ENCODE measurements around the gene MBD3L2. TPM values are rescaled to one million over a fixed set of nuclear protein-coding genes. Genes with fewer than 3 reads are reported as not detected.
"Not testable (repeated sequence)": the region's sequence is repeated elsewhere in the genome, so short reads cannot be mapped to it uniquely, and the experiment has no call there.

Gene MBD3L2
- total RNA-seq, 1 donor from 2014 or later: not detected

- H3K4me3 Mint-ChIP-seq; H3K36me3 Mint-ChIP-seq (ENCODE audit: low read depth); POLR2A ChIA-PET; H3K27ac Mint-ChIP-seq; CTCF ChIA-PET; H3K27me3 Mint-ChIP-seq; ATAC-seq (ENCODE audit: low read depth); intact Hi-C loops (cut with micrococcal nuclease); H3K4me1 Mint-ChIP-seq; DNase-seq; H3K9me3 Mint-ChIP-seq: not testable (repeated sequence)
Observed at GRCh38 chr19:7030278-7030677, 18.8 kb upstream of the MBD3L2 start, which contains the start of gene MBD3L5. Gene MBD3L5 (plus strand): TSS chr19:7030578. CDS start chr19:7030612, 34 bp downstream.

- intact Hi-C loops (cut with micrococcal nuclease); POLR2A ChIA-PET; H3K4me1 Mint-ChIP-seq: not testable (repeated sequence)
Observed at GRCh38 chr19:7040079-7040478, 9.0 kb upstream of the MBD3L2 start, which contains the start of gene MBD3L4. Gene MBD3L4 (minus strand): TSS chr19:7040179. CDS start chr19:7040144, 35 bp downstream.

GRCh38 chr19:7041563-7041962, 7.6 kb upstream of the MBD3L2 start:
- intact Hi-C loops (cut with micrococcal nuclease); H3K36me3 Mint-ChIP-seq (ENCODE audit: low read depth); H3K9me3 Mint-ChIP-seq; H3K4me3 Mint-ChIP-seq; DNase-seq; ATAC-seq (ENCODE audit: low read depth); CTCF ChIA-PET; POLR2A ChIA-PET; H3K27ac Mint-ChIP-seq; H3K4me1 Mint-ChIP-seq; H3K27me3 Mint-ChIP-seq: not testable (repeated sequence)

More at GRCh38 chr19:7040079-7040478, 9.0 kb upstream of the MBD3L2 start, which contains the start of gene MBD3L4:
- H3K9me3 Mint-ChIP-seq; H3K27ac Mint-ChIP-seq; ATAC-seq (ENCODE audit: low read depth); H3K4me3 Mint-ChIP-seq; H3K27me3 Mint-ChIP-seq; H3K36me3 Mint-ChIP-seq (ENCODE audit: low read depth); CTCF ChIA-PET; DNase-seq: not testable (repeated sequence)

GRCh38 chr19:7051421-7051820, 2.3 kb downstream of the MBD3L2 start:
- H3K27me3 Mint-ChIP-seq; H3K9me3 Mint-ChIP-seq; intact Hi-C loops (cut with micrococcal nuclease); H3K27ac Mint-ChIP-seq; CTCF ChIA-PET; ATAC-seq (ENCODE audit: low read depth); POLR2A ChIA-PET; H3K4me1 Mint-ChIP-seq; H3K4me3 Mint-ChIP-seq; DNase-seq; H3K36me3 Mint-ChIP-seq (ENCODE audit: low read depth): not testable (repeated sequence)

GRCh38 chr19:7052896-7053295, 3.8 kb downstream of the MBD3L2 start:
- H3K4me3 Mint-ChIP-seq; DNase-seq; H3K4me1 Mint-ChIP-seq; POLR2A ChIA-PET; ATAC-seq (ENCODE audit: low read depth); intact Hi-C loops (cut with micrococcal nuclease); H3K27me3 Mint-ChIP-seq; H3K36me3 Mint-ChIP-seq (ENCODE audit: low read depth); CTCF ChIA-PET; H3K27ac Mint-ChIP-seq; H3K9me3 Mint-ChIP-seq: not testable (repeated sequence)

- H3K9me3 Mint-ChIP-seq; H3K4me3 Mint-ChIP-seq; CTCF ChIA-PET; H3K4me1 Mint-ChIP-seq; H3K36me3 Mint-ChIP-seq (ENCODE audit: low read depth); DNase-seq; intact Hi-C loops (cut with micrococcal nuclease); H3K27me3 Mint-ChIP-seq; H3K27ac Mint-ChIP-seq; ATAC-seq (ENCODE audit: low read depth); POLR2A ChIA-PET: not testable (repeated sequence)
Observed at GRCh38 chr19:7054635-7055368, 5.7 kb downstream of the MBD3L2 start.

- intact Hi-C loops (cut with micrococcal nuclease); H3K36me3 Mint-ChIP-seq (ENCODE audit: low read depth); CTCF ChIA-PET; H3K27ac Mint-ChIP-seq; POLR2A ChIA-PET; H3K27me3 Mint-ChIP-seq; H3K4me1 Mint-ChIP-seq; ATAC-seq (ENCODE audit: low read depth); DNase-seq; H3K9me3 Mint-ChIP-seq; H3K4me3 Mint-ChIP-seq: not testable (repeated sequence)
Observed at GRCh38 chr19:7055679-7056078, 6.6 kb downstream of the MBD3L2 start.

- H3K9me3 Mint-ChIP-seq; H3K27me3 Mint-ChIP-seq; H3K4me1 Mint-ChIP-seq; ATAC-seq (ENCODE audit: low read depth); H3K36me3 Mint-ChIP-seq (ENCODE audit: low read depth); POLR2A ChIA-PET; intact Hi-C loops (cut with micrococcal nuclease); H3K4me3 Mint-ChIP-seq; H3K27ac Mint-ChIP-seq; DNase-seq; CTCF ChIA-PET: not testable (repeated sequence)
Observed at GRCh38 chr19:7056371-7056770, 7.2 kb downstream of the MBD3L2 start.

GRCh38 chr19:7058576-7058975, 9.5 kb downstream of the MBD3L2 start, which contains the start of gene MBD3L3:
Gene MBD3L3 (minus strand): TSS chr19:7058676. CDS start chr19:7058605, 71 bp downstream.
- H3K4me1 Mint-ChIP-seq; intact Hi-C loops (cut with micrococcal nuclease); ATAC-seq (ENCODE audit: low read depth); H3K9me3 Mint-ChIP-seq; H3K4me3 Mint-ChIP-seq; DNase-seq; POLR2A ChIA-PET; H3K36me3 Mint-ChIP-seq (ENCODE audit: low read depth); H3K27me3 Mint-ChIP-seq; CTCF ChIA-PET; H3K27ac Mint-ChIP-seq: not testable (repeated sequence)

GRCh38 chr19:7059977-7060376, 10.9 kb downstream of the MBD3L2 start:
- not testable (repeated sequence) for ATAC-seq (ENCODE audit: low read depth)

More at GRCh38 chr19:7059977-7060376, 10.9 kb downstream of the MBD3L2 start:
- intact Hi-C loops (cut with micrococcal nuclease); H3K4me1 Mint-ChIP-seq; POLR2A ChIA-PET; H3K27me3 Mint-ChIP-seq; H3K4me3 Mint-ChIP-seq; H3K9me3 Mint-ChIP-seq; H3K27ac Mint-ChIP-seq; H3K36me3 Mint-ChIP-seq (ENCODE audit: low read depth); CTCF ChIA-PET; DNase-seq: not testable (repeated sequence)

Measured in activated B cell treated with CpG ODN at 0.5 μM for 24 hours (primary cell).